H1 (cell line): ENCODE data around the gene SRRT. TPM values are rescaled to one million over a fixed set of nuclear protein-coding genes. Genes with fewer than 3 reads are reported as not detected.
"Not testable (repeated sequence)": the region's sequence is repeated elsewhere in the genome, so short reads cannot be mapped to it uniquely, and the experiment has no call there.

Source experiments
- CTCF ChIA-PET: fragments of 300-600 bp; sonication (Branson Sonifier 250); formaldehyde crosslinking; loops from one replicate; lab custom pipeline; 2021; ENCODE audit not compliant: partially characterized antibody; lab: Charles Lee
- POLR2A ChIA-PET: fragments of 300-600 bp; sonication (Branson Sonifier 250); formaldehyde crosslinking; loops from one replicate; lab custom pipeline; 2021; ENCODE audit warnings: inconsistent platforms; ENCODE audit not compliant: partially characterized antibody; lab: Charles Lee
- DNase-seq, 2 experiments: peaks; one replicate each; pipeline versions ENCODE4 v3.0.0 to v3.0.0-alpha.2; 2010 to 2022; ENCODE audit warnings: low spot score in 2 of 2, low read depth in 1 of 2, mixed read lengths in 1 of 2
- FAIRE-seq: peaks from 2 replicates; lab custom pipeline; 2011; peaks lifted over from hg19 to GRCh38; lab: Jason Lieb, UNC
- H2AFZ ChIP-seq: 2 replicates; pipeline ENCODE4 v1.8.1; 2012; ENCODE audit warnings: low read length, inconsistent platforms
- H2AK5ac ChIP-seq: 2 replicates; pipeline ENCODE4 v1.6.1; 2013; ENCODE audit warnings: low read depth, low read length
- H2BK120ac ChIP-seq: replicated peaks from 2 replicates; pipeline ENCODE3; 2013; ENCODE audit warnings: low read depth, low read length, inconsistent platforms
- H2BK12ac ChIP-seq: 2 replicates; pipeline ENCODE4 v1.6.1; 2013; ENCODE audit warnings: low read depth, low read length
- H2BK15ac ChIP-seq: 2 replicates; pipeline ENCODE4 v1.6.1; 2013; ENCODE audit warnings: low read length
- H2BK20ac ChIP-seq: 2 replicates; pipeline ENCODE4 v1.6.1; 2013; ENCODE audit warnings: low read length
- H2BK5ac ChIP-seq: 2 replicates; pipeline ENCODE4 v1.6.1; 2013; ENCODE audit warnings: low read depth, low read length
- H3K14ac ChIP-seq: 2 replicates; pipeline ENCODE4 v1.6.1; 2013; ENCODE audit warnings: inconsistent platforms; ENCODE audit not compliant: insufficient read length
- H3K18ac ChIP-seq: 2 replicates; pipeline ENCODE4 v1.6.1; 2013; ENCODE audit warnings: low read length; ENCODE audit errors: extremely low read depth
- H3K23ac ChIP-seq: 2 replicates; pipeline ENCODE4 v1.6.1; 2013; ENCODE audit warnings: inconsistent platforms; ENCODE audit not compliant: insufficient read length
- H3K23me2 ChIP-seq: 2 replicates; pipeline ENCODE4 v1.6.1; 2013; ENCODE audit warnings: low read depth, low read length
- H3K27ac ChIP-seq: 2 replicates; pipeline ENCODE4 v1.6.1; 2011; ENCODE audit warnings: low read depth, low read length, inconsistent platforms
- H3K27me3 ChIP-seq, 4 experiments: replicated peaks in 1 of 4; 1 replicate in 1 of 4; 2 replicates in 3 of 4; pipeline versions ENCODE4 v1.6.1 to v1.8.1; 2011 to 2013; ENCODE audit warnings: low read length in 3 of 4, mild to moderate bottlenecking in 3 of 4, inconsistent platforms in 2 of 4, mixed read lengths in 2 of 4, moderate library complexity in 1 of 4; ENCODE audit not compliant: control insufficient read depth in 3 of 4, insufficient read depth in 3 of 4; ENCODE audit errors: extremely low read depth in 1 of 4
- H3K36me3 ChIP-seq, 4 experiments: 2 replicates each; pipeline versions ENCODE4 v1.6.1 to v1.8.1; 2011 to 2013; ENCODE audit warnings: mild to moderate bottlenecking in 4 of 4, low read length in 3 of 4, moderate library complexity in 2 of 4, control low read depth in 1 of 4, inconsistent platforms in 1 of 4; ENCODE audit not compliant: insufficient read depth in 4 of 4, control insufficient read depth in 2 of 4
- H3K4ac ChIP-seq: replicated peaks from 2 replicates; pipeline ENCODE3; 2013; ENCODE audit warnings: low read length, low read depth, mixed read lengths, inconsistent platforms; ENCODE audit not compliant: insufficient read length
- H3K4me1 ChIP-seq, 4 experiments: replicated peaks in 1 of 4; 1 replicate in 1 of 4; 2 replicates in 3 of 4; pipeline versions ENCODE4 v1.6.1 to v1.8.1; 2011 to 2013; ENCODE audit warnings: low read length in 3 of 4, inconsistent platforms in 2 of 4, mixed read lengths in 1 of 4; ENCODE audit not compliant: insufficient read depth in 4 of 4, control insufficient read depth in 3 of 4
- H3K4me2 ChIP-seq, 2 experiments: 2 replicates each; pipeline versions ENCODE4 v1.6.1 to v1.8.1; 2011 to 2013; ENCODE audit warnings: low read depth in 2 of 2, low read length in 2 of 2, control low read depth in 1 of 2, inconsistent platforms in 1 of 2, mild to moderate bottlenecking in 1 of 2; ENCODE audit not compliant: insufficient read depth in 1 of 2
- H3K4me3 ChIP-seq, 4 experiments: fragments of 200-600, 300-600 bp in 1 of 4; sonication (generic), shearing (Covaris generic), sonication (Bioruptor Twin) in 1 of 4; 2 replicates each; pipeline versions ENCODE4 v1.5.1 to v1.8.1; 2011 to 2016; ENCODE audit warnings: low read length in 4 of 4, low read depth in 3 of 4, control low read depth in 2 of 4, inconsistent platforms in 2 of 4, mild to moderate bottlenecking in 2 of 4, mixed read lengths in 1 of 4, moderate library complexity in 1 of 4; ENCODE audit not compliant: insufficient read depth in 2 of 4; ENCODE audit errors: extremely low read depth in 1 of 4
- H3K56ac ChIP-seq: replicated peaks from 2 replicates; pipeline ENCODE3; 2013; ENCODE audit warnings: low read depth, mild to moderate bottlenecking, mixed read lengths, low read length, inconsistent platforms; ENCODE audit not compliant: insufficient read length
- H3K79me1 ChIP-seq: 2 replicates; pipeline ENCODE4 v1.6.1; 2013; ENCODE audit warnings: low read depth, low read length, control low read depth
- H3K79me2 ChIP-seq, 2 experiments: 2 replicates each; pipeline versions ENCODE4 v1.6.1 to v1.8.1; 2012 to 2013; ENCODE audit warnings: low read length in 2 of 2, mild to moderate bottlenecking in 2 of 2, inconsistent platforms in 1 of 2; ENCODE audit not compliant: insufficient read depth in 2 of 2, control insufficient read depth in 1 of 2
- H3K9ac ChIP-seq, 4 experiments: replicated peaks in 1 of 4; 1 replicate in 1 of 4; 2 replicates in 3 of 4; pipeline versions ENCODE4 v1.6.1 to v1.8.1; 2011 to 2013; ENCODE audit warnings: low read depth in 3 of 4, low read length in 3 of 4, control low read depth in 2 of 4, mild to moderate bottlenecking in 2 of 4, moderate library complexity in 2 of 4, inconsistent platforms in 1 of 4; ENCODE audit errors: extremely low read depth in 1 of 4
- H3K9me3 ChIP-seq, 2 experiments: 2 replicates each; pipeline versions ENCODE4 v1.6.1 to v1.8.1; 2012 to 2013; ENCODE audit warnings: mild to moderate bottlenecking in 2 of 2, moderate library complexity in 2 of 2, control low read depth in 1 of 2, inconsistent platforms in 1 of 2, low read depth in 1 of 2, low read length in 1 of 2, mixed read lengths in 1 of 2; ENCODE audit not compliant: insufficient read depth in 2 of 2
- H4K20me1 ChIP-seq, 2 experiments: replicated peaks in 1 of 2; 2 replicates each; pipeline versions ENCODE3 to v1.8.1; 2011 to 2013; ENCODE audit warnings: inconsistent platforms in 2 of 2, low read length in 2 of 2, mild to moderate bottlenecking in 1 of 2; ENCODE audit not compliant: insufficient read depth in 2 of 2, control insufficient read depth in 1 of 2
- H4K5ac ChIP-seq: 2 replicates; pipeline ENCODE4 v1.6.1; 2013; ENCODE audit warnings: low read length, low read depth, mixed read lengths, inconsistent platforms; ENCODE audit not compliant: insufficient read length
- H4K8ac ChIP-seq: 2 replicates; pipeline ENCODE4 v1.8.0; 2013; ENCODE audit warnings: mild to moderate bottlenecking, moderate library complexity, low read length, inconsistent platforms; ENCODE audit not compliant: insufficient read depth; ENCODE audit errors: extremely low read depth
- H4K91ac ChIP-seq: replicated peaks from 2 replicates; pipeline ENCODE3; 2013; ENCODE audit warnings: low read length, mixed read lengths, inconsistent platforms; ENCODE audit not compliant: insufficient read length
- WGBS, 2 experiments: shearing (Covaris generic) in 1 of 2; methylation state at CpG; one replicate each; pipeline versions ENCODE4 v1.1.6 to v1.1.7; 2013 to 2015; ENCODE audit warnings: low lambda C conversion rate in 2 of 2, mixed read lengths in 2 of 2, inconsistent platforms in 1 of 2, low coverage in 1 of 2, missing lambda C conversion rate in 1 of 2; ENCODE audit not compliant: insufficient replicate concordance in 2 of 2, insufficient coverage in 1 of 2, insufficient read length in 1 of 2; ENCODE audit errors: extremely low coverage in 1 of 2, missing lambda C conversion rate in 1 of 2; 5-methylcytosine and 5-hydroxymethylcytosine counted together
- polyA plus RNA-seq, 7 experiments: library from polyadenylated mRNA; depleted of rRNA in 3 of 7; stranded (reverse) in 5 of 7; unstranded in 2 of 7; fragments of >200 nt in 5 of 7; fragments of 200-250 nt in 2 of 7; gene quantifications; 1 replicate in 5 of 7; 2 replicates in 1 of 7; 4 replicates in 1 of 7; pipeline versions ENCODE4 v1.2.1 to v1.2.3, GENCODE V29; 2011 to 2013; ENCODE audit warnings: missing spikeins in 2 of 7, mixed read lengths in 2 of 7
- total RNA-seq: library from RNA; stranded (reverse); fragmentation: NEBNext Ultra II Directional; extraction: Animal tissue kit (Norgen Biotek cat#: 25700); gene quantifications from 2 replicates; pipeline ENCODE4 v1.2.1, GENCODE V29; 2021

The SRRT gene
- total and polyA plus RNA-seq, 2 of the 8 experiments (the other 6 are each of a cell fraction or from before 2014, with no cell fraction given), result 66.7 to 237 TPM

DNA sequence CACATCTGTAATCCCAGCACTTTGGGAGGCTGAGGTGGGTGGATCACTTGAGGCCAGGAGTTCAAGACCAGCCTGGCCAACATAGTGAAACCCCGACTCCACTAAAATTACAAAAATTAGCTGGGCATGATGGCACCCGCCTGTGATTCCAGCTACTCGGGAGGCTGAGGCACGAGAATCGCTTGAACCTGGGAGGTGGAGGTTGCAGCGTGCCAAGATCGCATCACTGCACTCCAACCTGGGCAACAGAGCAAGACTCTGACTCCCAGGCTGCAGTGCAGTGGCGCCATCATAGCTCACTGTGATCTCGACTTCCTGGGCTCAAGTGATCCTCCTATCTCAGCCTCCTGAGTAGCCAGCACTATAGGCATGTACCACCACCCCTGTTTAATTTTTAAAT is 20.0 kb upstream of the SRRT start:
- not testable (repeated sequence) for H3K9ac ChIP-seq, FAIRE-seq
- CTCF ChIA-PET, result interaction anchor here (0.8 to 13.9 kb wide), 7 partner anchors 20 to 222 kb away, joined by 3 to 215 read pairs (median 4); partner anchors contain the start of gene POP7

More for the DNA sequence above, 20.0 kb upstream of the SRRT start:
- not testable (repeated sequence) for H2BK5ac ChIP-seq, H3K9me3 ChIP-seq, H3K14ac ChIP-seq, H3K23ac ChIP-seq, H4K91ac ChIP-seq, H2AFZ ChIP-seq, H3K18ac ChIP-seq, H4K5ac ChIP-seq, H3K4me3 ChIP-seq, H2BK120ac ChIP-seq, H3K27me3 ChIP-seq, H2AK5ac ChIP-seq, DNase-seq, H3K56ac ChIP-seq, H2BK20ac ChIP-seq, H2BK12ac ChIP-seq, H3K36me3 ChIP-seq, H3K4me2 ChIP-seq, H2BK15ac ChIP-seq, H4K8ac ChIP-seq, H3K23me2 ChIP-seq, H3K27ac ChIP-seq, H3K4ac ChIP-seq, H3K4me1 ChIP-seq
- 94% methylated on average over 9 of the region's 9 CpGs; no CpG with 5 or more reads in 1 of the 2 experiments for WGBS, 2 experiments
- POLR2A ChIA-PET, result interaction anchor here (1.3 to 1.9 kb wide), 4 partner anchors 9 to 53 kb away, joined by 3 to 8 read pairs (median 6); partner anchors contain the start of gene SRRT
- Histone ChIP-seq H3K79me1 (peaks cover 12% of the 10 kb centered on the region), H4K20me1 (peaks cover 0 to 11% of the 10 kb centered on the region in 2 experiments), H3K79me2 (peaks cover 0 to 21% of the 10 kb centered on the region in 2 experiments; a peak in 1 of 4 replicates)
